Measurements from ENCODE around the gene POTEH.
"Not testable (repeated sequence)": the region's sequence is repeated elsewhere in the genome, so short reads cannot be mapped to it uniquely, and the experiment has no call there.

Gene POTEH

DNA sequence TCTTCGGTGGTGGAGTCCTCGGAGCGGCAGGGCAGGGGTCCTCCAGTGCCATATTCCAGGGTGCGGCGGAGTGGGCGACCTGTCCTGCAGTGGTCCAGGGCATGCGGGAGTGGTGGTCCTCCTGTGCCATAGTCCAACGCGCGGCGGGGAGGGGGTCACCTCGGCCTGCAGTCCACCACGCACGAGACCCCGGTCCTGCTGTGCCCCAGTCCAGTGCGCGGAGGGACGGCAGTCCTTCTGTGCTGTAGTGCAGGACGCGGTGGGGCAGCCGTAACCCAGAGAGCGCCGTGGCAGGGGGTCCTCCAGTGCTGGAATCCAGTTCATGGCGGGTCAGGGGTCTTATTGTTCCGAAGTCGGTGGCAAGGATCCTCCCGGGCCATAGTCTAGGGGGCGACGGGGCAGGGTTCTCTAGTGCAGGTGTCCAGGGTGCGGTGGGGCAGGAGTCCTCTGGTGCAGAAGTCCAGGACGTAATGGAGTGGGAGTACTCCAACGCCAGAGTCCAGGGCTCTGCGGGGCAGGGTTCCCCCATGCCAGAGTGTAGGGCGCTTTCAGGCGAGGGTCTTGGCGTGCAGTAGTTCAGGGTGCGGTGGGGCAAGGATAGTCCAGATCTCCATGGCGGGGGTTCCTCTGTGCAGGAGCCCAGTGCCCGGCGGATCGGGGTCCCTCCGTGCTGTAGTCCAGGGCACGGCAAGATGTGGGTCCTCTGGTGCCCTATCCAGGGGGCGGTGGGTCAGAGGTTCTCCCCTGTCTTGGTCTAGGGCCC lies 70.7 kb downstream of the POTEH start:
- in situ Hi-C loops (cut with HindIII; ENCODE audit: low pct_ligation_motif_present, low sequenced_read_pairs); H3K4me3 ChIP-seq (ENCODE audit: low read depth, low read length); H3K27ac ChIP-seq; DNase-seq; H3K27me3 ChIP-seq (replicated peaks); H3K36me3 ChIP-seq (replicated peaks): not testable (repeated sequence)

DNA sequence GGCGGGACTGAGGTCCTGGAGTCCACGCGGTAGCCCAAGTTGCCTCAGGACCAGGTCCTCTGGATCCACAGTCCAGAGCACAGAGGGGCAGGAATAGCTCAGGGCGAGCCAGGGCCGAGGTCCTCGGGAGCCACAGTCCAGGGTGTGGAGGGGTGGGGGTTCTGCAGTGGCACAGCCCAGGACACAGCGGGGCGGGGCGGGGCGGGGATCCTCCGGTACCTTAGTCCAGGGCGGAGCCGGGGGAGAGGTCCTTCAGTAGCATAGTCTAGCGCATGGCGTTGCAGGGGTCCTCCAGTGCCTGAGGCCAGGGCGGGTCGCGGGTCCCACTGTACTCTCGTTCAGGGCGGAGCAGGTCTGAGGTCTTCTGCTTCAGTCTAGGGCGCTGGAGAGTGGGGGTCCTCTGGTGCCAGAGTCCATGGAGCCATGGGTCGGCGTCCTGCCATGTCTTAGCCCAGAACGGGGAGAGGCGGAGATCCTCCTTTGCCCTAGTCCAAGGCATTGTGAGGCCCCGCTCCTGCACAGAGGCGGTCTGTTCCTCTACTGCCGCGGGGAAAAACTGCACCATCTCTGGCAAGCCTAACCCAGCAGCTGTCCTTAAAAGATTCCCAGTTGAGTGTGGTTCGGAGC lies 71.4 kb downstream of the POTEH start:
- in situ Hi-C loops (cut with HindIII; ENCODE audit: low pct_ligation_motif_present, low sequenced_read_pairs); DNase-seq; H3K36me3 ChIP-seq (replicated peaks); H3K27me3 ChIP-seq (replicated peaks); H3K4me3 ChIP-seq (ENCODE audit: low read depth, low read length); H3K27ac ChIP-seq: not testable (repeated sequence)

- H3K27ac ChIP-seq; H3K27me3 ChIP-seq (replicated peaks); in situ Hi-C loops (cut with HindIII; ENCODE audit: low pct_ligation_motif_present, low sequenced_read_pairs); DNase-seq; H3K4me3 ChIP-seq (ENCODE audit: low read depth, low read length); H3K36me3 ChIP-seq (replicated peaks): not testable (repeated sequence)
Measured at GRCh38 chr22:15763559-15763958, 73.7 kb downstream of the POTEH start.

All from brain microvascular endothelial cell (primary cell).